DMS153 treated with DMSO at 0.1 percent for 48 hours (cell line): Measurements from ENCODE around the gene PDGFA.

Experiments used
- DNase-seq: peaks from one replicate; lab custom pipeline; 2025; ENCODE audit not compliant: unreplicated experiment; lab: John Stamatoyannopoulos, UW

The PDGFA gene

DNA sequence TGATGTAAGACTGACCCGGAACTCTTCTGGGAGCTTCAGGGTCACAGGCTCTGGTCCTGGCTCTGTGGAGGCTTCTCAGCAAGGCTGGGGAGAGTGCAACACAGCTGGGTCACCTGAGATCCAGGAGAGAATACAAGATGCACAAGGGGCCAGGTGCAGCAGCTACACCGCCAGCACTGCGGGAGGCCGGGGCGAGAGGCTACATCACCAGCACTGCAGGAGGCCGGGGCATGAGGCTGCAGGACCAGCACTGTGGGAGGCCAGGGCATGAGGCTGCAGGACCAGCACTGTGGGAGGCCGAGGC, 44.3 kb downstream of the PDGFA start:
- DNase-seq: no peak

DNA sequence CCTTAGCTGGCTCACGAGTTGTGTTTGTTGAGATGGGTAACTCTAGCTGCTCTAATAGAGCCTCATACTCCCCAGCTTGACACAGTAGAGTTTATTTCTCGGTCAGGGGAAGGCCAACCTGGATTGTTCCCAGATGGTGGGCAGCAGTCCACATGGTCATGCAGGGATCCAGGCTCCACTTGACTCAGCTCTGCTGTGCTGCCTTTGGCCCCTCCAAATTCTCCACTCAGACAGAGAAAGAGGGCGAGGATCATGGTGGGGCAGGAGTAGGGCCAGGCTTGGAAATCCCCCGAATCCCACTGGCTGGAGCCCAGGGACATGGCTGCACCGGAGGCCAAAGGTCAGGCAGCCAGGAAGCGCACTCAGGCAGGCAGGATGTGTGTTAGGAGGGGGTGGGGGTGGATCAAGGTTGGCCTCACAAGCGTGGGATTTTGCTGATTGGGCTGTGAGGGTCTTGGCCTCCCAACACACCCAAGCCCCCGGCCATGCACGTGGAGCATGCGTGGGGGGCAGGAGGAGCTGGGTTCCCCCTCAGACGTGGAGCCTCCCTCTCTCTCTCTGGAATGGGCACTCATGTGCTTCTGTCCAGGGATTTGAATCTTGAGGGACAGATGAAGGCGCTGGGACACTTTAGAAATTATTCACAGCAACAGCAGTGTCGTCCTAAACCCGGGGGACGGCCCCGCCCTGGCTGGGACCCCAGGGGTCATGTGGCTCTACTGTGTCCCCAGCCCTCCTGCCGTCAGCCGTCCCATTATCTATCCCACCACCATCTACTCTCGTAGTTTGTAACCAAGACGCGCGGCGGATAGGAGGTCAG, 44.8 kb downstream of the PDGFA start:
- DNase-seq: no peak

DNA sequence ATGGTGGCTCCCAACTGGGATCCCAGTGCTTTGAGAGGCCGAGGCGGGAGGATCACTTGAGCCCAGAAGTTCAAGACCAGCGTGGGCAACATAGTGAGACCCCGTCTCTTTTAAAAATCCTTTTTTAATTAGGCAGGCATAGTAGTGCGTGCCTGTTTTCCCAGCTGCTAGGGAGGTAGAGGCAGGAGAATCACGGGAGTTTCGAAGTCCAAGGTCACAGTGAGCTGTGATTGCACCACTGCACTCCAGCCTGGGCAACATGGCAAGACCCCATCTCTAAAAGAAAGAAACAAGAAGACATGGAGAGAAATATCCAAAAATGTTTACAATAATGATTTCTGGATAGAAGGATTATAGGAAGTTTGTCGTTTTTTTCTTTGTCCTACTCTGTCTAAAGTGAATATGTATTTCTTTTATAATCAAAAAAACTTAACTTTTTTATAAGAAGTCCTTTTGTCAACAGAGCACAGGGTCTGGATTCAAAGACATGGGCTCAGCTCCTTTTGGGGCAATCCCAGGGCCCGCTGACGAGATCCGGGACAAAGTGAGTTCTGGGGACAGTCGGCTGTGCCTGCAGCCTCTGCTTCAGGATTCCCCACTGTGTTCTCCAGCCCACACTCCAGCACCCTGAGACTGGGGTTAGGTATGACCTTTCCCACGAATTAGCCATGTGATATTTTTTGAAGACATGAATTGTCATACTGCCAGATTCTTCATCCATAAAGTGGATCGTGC, 45.6 kb downstream of the PDGFA start:
- no peak for DNase-seq

DNA sequence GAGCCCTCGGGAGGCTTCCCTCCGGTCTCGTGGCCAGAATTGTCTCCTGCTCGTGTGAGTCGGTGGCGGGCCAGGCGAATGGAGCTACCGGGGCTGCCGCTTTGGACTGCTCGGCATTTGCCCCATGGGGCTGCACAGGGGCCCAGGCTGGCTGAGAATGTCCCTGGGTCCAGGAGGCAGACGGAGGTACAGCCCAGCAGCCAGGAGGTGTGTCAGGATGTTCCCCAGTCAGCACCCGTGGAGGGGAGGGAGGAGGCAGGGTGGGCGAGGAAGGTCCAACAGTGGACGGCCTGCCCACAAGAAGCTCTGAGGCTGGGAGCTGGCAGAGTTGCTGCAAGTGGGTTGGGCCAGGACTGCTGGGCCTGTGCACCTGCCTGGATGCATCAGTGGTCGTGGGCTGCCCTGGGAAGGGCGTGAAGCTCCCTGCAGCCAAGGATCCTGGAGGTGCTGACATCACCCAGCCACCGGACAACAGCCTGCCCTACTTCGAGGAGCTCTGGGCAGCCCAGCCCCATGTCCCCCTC, 46.4 kb downstream of the PDGFA start:
- no peak for DNase-seq

DNA sequence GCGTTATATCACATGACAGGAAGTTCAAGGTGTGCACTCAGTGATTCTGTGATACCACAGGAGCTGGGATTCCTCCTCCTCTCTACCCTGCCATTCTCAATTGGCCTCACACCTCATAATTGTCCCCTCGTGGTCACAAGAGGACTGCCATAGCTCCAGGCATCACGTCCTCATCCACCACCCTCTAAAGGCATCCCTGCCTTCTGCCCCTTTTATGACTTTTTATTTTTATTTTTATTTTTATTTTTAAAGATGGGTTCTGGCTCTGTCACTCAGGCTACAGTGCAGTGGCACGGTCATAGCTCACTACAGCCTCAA, 47.0 kb downstream of the PDGFA start:
- DNase-seq: no peak

DNA sequence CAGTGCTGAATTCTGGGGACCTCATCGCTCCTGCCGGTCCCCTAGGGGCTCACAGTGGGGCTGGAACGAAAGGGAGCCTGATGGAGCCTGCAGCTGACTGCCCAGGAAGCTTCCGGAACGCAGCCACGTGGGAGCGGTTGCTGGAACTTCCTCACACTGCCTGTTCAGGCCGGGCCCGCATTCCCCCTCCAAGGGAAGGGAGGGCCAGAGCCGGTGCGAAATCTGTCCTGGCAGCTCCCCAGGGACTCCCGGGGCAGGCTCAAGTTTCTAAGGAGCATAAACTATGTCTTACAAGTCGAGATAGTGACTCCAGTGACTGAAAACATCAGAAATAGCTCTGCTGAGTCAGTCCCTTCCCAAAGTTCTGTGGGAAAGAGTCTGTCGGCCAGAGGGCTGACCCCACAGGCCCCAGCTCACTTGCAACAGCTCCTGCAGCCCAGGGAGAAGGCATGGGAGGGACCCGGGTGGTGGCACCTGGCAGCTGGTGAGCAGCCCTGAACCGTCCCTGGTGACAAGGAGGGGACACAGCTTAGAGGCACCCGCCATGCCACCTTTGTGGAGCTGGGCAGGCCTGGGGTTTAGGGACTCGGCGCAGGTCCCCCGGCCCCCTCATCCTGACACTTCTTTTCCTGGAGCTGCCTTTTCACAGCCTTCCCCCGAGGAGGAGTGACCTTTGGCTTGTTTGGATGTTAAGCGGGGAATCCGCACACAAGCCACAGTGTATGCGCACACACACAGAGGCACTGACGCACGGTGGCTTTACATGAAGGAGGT, 47.6 kb downstream of the PDGFA start:
- no peak for DNase-seq

DNA sequence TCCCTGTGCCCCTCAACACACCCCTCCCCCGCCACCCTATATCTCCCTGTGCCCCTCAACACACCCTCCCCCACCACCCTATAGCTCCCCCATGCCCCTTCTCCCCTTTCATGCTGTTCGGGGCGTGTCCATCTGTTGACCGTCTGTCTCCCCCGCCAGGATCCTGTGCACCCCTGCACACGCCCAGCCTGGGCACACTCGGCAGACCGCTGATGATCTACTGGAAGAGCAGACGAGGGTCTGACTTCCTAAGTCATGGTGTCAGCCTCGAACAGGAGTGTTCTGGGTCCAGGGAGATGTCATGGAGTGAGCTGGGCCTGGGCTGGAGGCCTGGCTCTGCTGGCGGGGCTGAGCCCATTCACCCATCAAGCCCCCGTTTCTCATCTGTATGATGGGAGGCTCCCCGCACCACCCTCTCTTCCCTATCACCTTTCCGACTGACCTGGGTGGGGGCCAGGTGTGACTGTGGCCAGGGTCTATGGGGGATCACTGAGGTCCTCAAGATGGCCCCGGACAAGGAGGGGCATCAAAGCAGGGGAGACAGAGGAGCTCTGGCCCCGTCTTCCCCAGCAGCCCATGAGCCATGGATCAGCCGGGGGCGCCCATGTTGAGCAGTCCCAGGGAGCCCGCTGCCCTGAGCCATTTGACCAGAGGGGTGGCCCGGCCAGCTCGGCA, 48.3 kb downstream of the PDGFA start:
- DNase-seq: no peak

DNA sequence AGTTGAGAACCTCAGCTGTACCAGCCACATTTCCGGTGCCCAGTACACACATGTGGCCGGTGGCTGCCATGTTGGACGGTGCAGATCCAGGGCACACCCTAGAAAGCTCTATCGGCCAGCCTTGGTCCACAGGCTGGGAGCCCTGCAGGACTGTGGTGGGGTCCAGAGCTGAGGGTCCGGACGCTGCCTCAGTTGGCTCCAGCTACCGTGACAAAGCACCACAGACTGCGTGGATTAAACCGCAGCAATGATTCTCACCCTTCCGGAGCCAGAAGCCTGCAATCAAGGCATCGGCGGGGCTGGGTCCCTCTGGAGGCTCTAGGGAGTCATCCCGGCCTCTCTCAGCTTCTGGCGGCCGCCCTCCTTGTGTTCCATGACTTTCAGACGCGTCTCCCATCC, 50.1 kb downstream of the PDGFA start:
- DNase-seq: no peak

DNA sequence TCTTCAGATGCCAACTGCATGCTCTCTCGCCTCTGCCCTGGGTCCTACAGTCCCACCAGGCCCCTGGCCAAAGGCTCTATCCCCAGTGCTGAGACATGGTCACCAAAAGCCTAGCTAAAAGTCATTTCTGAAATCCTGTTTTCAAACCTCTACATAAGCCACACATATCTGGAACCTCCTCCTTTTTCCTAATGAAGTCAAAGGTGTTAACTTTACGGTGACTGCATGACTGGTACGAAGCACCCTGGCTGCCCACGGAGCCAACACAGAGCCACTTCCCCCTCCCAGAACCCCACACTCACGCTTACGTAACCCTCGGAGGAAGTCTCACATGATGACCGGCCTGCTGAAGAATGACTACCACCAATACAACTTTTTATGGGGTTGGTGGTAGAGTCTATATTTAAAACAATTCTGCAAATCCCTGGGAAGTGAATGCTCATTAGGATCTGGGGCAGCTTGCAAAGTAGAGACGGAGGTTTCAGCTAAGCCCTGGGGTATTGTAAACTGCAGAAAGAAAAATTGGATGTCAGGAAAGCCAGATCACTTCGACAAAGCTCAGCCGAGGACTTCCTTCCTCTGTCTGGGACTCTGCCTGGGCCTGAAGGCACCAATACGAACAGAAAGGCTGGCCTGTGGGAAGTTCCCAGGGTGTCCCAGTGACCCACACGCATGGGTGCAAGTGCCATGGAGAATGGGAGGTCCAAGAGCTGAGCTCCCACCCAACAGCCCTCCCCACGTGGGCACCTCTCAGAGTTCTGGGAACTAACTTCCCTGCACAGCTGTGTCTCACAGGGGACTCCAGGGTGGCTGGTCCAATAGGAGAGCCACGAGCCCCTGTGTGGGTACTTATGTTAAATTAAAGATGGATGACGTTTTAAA, 50.7 kb downstream of the PDGFA start:
- no peak for DNase-seq

DNA sequence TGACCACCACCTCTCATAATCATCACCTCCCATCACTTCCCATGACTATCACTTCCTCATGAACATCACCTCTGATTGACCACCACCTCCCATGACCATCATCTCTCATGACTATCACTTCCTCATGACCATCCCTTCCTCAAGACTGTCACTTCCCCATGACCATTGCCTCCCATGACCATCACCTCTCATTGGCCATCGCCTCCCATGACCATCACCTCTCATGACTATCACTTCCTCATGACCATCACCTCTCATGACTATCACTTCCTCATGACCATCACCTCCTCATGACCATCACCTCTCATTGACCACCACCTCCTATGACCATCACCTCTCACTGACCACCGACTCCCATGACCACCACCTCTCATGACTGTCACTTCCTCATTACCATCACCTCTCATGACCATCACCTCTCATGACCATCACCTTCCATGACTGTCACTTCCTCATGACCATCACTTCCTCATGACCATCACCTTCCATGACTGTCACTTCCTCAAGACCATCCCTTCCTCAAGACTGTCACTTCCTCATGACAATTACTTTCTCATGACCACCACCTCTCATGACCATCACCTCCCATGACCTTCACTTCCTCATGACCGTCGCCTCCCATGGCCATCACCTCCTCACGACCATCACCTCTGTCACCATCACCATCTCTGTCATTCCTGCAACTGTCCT, 51.6 kb downstream of the PDGFA start:
- DNase-seq: no peak

DNA sequence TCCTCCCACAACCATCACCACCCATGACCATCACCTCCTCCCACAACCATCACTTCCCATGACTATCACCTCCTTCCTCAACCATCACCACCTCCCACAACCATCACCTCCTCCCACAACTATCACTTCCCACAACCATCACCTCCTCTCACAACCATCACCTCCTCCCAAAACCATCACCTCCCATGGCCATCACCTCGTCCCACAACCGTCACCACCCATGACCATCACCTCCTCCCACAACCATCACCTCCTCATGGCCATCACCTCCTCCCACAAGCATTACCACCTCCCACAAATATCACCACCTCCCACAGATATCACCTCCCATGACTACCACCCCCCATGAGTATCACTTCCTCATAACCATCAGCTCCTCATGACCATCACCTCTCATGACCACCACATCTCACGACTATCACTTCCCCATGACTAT, 52.2 kb downstream of the PDGFA start:
- DNase-seq: no peak

DNA sequence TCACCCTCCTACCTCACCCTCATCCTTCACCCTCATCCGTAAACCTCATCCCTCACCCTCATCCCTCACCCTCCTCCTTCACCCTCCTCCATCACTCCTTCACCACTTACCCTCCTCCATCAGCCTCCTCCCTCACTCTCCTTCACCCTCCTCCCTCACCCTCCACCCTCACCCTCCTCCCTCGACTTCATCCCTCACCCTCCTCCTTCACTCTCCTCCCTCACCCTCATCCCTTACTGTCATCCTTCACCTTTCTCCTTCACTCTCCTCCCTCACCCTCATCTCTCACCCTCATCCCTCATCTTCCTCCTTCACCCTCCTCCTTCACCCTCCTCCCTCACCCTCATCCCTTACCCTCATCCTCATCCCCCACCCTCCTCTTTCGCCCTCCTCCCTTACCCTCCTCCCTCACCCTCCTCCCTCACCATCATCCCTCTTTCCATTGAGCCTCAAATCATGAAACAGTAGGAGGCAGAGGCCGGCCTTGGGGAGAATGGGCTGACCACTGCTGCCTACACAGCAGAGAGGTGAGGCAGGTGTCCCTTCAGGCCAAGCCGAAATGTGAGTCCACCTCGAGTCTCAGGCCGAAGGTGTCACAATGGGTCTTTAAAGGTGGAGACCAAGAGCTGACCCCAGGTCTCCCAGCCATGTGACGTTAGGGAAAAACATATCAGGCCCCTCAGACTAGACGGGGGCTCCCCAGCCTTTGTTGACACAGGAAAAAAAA, 53.0 kb downstream of the PDGFA start:
- no peak for DNase-seq

DNA sequence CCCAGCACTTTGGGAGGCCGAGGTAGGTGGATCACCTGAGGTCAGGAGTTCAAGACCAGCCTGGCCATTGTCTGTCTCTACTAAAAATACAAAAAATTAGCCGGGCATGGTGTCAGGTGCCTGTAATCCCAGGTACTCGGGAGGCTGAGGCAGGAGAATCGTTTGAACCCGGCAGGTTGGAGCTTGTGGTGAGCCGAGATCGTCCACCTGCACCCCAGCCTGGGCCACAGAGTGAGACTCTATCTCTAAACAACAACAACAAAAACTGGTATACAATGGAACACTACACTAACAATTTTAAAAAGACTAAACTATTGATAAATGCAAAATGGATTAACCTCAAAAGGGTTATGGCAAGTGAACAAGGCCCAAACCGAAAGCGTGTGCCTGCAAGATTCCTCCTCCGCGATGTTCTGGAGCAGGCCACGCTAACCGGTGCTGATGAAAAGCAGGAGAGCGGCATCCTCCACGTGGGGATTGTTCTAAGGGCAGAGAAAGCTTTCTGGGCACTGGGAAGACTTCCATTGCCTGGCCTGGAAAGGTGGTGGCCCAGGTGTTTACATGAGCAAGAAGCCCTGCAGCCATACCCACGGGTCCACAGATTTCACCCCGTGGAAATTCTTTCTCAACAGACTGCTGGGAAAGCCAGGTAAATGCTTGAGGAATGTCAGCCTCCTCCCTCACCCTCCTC, 53.8 kb downstream of the PDGFA start:
- DNase-seq: no peak

DNA sequence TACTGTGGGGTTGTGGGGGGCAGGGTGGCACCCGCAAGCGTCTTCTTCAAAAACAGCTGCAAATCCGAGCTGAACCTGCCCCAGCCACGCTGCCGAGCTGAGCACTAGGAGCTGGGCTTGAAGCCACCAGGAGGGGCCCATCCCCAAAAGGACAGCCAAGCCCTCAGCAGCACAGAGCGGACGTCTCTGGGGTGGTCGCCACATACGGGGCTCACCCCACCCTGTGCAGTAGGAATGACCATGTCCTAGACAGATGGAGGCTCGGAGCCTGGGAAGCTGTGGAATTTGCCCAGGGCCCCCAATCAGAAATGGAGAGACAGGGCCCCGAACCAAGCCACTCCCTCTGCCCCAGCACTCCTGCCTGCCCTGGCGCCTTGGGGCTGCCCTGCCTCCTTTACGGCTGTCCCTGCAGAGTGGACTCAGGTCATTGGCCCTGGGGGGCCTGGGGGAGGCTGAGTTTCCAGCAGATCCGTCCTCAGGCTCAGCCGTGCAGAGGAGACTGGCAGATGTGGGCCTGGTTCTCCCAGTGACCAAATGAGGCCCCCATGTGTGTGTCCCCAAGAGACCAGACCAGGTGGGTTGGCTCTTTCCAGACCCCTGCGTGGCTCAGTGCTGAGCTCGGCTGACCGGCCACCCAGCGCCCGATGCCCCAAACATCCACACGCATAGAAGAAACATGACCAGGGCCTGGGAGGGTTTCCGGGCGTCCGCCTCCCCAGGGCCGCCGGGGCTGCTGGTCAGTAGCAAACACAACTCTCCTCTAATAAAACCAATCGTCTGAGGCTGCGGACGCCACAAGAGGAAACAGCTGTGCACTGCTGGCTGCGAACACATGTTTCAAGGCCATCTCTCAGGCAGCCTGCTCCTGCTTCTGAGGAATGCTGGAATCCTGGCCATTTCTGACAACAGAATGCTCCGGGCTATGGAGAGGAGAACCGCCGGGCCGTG, 54.9 kb downstream of the PDGFA start:
- no peak for DNase-seq

DNA sequence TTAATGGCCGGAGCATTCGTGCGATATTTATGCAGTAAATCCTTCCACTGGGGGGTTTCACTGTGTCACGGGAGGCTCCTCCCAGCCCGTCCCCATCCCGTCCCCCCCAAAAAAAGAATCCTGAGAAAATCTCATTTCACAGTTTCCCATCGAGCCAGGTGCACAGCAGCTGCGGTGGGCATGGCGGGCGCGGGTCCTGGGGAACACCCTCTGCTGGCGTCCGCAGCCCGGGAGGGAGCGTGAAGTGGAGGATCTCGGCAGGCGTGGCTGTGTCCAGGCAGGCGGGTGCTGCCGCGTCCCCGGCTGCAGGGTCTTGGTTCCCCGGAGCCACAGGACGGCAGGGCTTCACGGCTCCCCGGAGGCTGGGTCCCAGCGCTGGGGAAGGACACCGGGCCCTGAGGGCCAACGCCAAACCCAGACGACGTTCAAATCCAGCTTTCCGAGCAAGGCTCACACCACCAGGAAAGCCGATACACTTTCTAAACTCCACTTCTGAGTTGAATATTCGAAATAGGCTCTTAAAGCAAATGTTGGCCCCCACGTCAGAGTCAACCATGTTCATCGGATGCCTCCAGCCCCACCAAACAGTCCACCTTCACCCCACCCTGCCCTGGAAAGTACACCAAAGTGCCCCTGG, 55.7 kb downstream of the PDGFA start:
- DNase-seq: no peak

DNA sequence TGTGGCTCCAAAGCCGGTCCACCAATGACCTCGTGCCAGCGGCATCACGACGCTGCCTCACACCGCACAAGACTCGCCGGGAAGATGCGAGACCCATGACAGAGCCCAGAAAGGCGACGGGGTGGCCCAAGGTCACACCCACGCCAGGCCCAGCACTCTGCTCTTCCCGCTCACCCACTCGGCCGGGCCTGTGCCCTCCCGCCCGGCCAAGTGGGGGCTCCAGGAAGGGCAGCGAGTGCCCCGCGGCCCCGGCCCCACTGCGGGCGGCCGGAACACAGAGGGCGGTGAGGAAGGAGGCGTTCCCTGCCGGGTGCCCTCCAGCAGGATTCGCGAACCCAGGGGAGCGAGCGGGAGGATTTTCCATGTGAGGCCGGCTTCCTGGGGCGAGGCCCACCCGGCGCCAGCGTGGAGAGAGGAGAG, 56.3 kb downstream of the PDGFA start:
- no peak for DNase-seq
